GM10266 (cell line): Measurements from ENCODE around the gene MDFIC.

Source experiments
- DNase-seq: peaks from one replicate; pipeline ENCODE4 v3.0.0; 2012; ENCODE audit errors: extremely low spot score
- TF ChIP-seq, protein P1 (sequence below): IDR thresholded peaks from 2 replicates; pipeline ENCODE4 v1.5.1; 2012; ENCODE audit warnings: mild to moderate bottlenecking, low read depth; ENCODE audit not compliant: control insufficient read depth, insufficient read depth; ENCODE audit errors: missing control alignments

Gene MDFIC

GRCh38 chr7:114939484-114940097 lies 17.7 kb downstream of the MDFIC start:
- DNase-seq: no peak
- TF ChIP-seq, protein P1, sequence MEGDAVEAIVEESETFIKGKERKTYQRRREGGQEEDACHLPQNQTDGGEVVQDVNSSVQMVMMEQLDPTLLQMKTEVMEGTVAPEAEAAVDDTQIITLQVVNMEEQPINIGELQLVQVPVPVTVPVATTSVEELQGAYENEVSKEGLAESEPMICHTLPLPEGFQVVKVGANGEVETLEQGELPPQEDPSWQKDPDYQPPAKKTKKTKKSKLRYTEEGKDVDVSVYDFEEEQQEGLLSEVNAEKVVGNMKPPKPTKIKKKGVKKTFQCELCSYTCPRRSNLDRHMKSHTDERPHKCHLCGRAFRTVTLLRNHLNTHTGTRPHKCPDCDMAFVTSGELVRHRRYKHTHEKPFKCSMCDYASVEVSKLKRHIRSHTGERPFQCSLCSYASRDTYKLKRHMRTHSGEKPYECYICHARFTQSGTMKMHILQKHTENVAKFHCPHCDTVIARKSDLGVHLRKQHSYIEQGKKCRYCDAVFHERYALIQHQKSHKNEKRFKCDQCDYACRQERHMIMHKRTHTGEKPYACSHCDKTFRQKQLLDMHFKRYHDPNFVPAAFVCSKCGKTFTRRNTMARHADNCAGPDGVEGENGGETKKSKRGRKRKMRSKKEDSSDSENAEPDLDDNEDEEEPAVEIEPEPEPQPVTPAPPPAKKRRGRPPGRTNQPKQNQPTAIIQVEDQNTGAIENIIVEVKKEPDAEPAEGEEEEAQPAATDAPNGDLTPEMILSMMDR: peak; percentile 51

GRCh38 chr7:114940220-114940619 lies 18.3 kb downstream of the MDFIC start:
- TF ChIP-seq, protein P1: no peak
- DNase-seq: no peak

GRCh38 chr7:114941692-114942091 lies 19.8 kb downstream of the MDFIC start:
- no peak for DNase-seq
- TF ChIP-seq, protein P1: no peak

- TF ChIP-seq, protein P1: no peak
- no peak for DNase-seq
These were observed 20.7 kb downstream of the MDFIC start for GRCh38 chr7:114942446-114943175.

GRCh38 chr7:114943530-114943929 lies 21.6 kb downstream of the MDFIC start:
- no peak for DNase-seq
- TF ChIP-seq, protein P1: no peak

GRCh38 chr7:114943953-114944744 lies 22.3 kb downstream of the MDFIC start:
- DNase-seq: no peak
- TF ChIP-seq, protein P1: no peak
